HepG2 (cell line): ENCODE data around the gene AJUBA. TPM values are rescaled to one million over a fixed set of nuclear protein-coding genes. Genes with fewer than 3 reads are reported as not detected.

Experiments
- CHCHD3 ChIP-seq: sonication (generic); formaldehyde crosslinking; IDR thresholded peaks from 2 replicates; pipeline ENCODE4 v1.8.0; 2022; ENCODE audit warnings: mild to moderate bottlenecking, missing genetic modification reagents, moderate library complexity
- CREB1 ChIP-seq, 2 experiments: fragments of 450-650 bp in 1 of 2; IDR thresholded peaks; 2 replicates each; pipeline ENCODE4 v1.6.1; 2016 to 2017; ENCODE audit warnings: control low read depth in 1 of 2, mild to moderate bottlenecking in 1 of 2, missing compliant biosample characterization in 1 of 2, missing genetic modification characterization in 1 of 2
- DZIP1 ChIP-seq: sonication (generic); formaldehyde crosslinking; IDR thresholded peaks from 2 replicates; pipeline ENCODE4 v1.5.0; 2020; ENCODE audit warnings: mild to moderate bottlenecking, missing genetic modification reagents
- ELF1 ChIP-seq: sonication (generic); formaldehyde crosslinking; IDR thresholded peaks from 2 replicates; pipeline ENCODE4 v1.4.0; 2020; ENCODE audit warnings: missing genetic modification reagents
- EP300 ChIP-seq, 3 experiments: sonication (generic) in 1 of 3; formaldehyde crosslinking in 1 of 3; IDR thresholded peaks; 2 replicates each; pipeline versions ENCODE4 v1.5.1 to v1.6.1; 2011 to 2020; ENCODE audit warnings: low read depth in 2 of 3, low read length in 2 of 3, borderline replicate concordance in 1 of 3, improper control_type of control experiment in 1 of 3, mild to moderate bottlenecking in 1 of 3, missing genetic modification reagents in 1 of 3, moderate library complexity in 1 of 3
- HDAC6 ChIP-seq: fragments of 200-600 bp; sonication (generic); IDR thresholded peaks from 2 replicates; pipeline ENCODE4 v1.7.0; 2017; ENCODE audit warnings: mild to moderate bottlenecking, antibody characterized with exemption, low read length, low read depth
- HNF4A ChIP-seq: sonication (generic); formaldehyde crosslinking; IDR thresholded peaks from 2 replicates; pipeline ENCODE4 v1.4.0; 2020; ENCODE audit warnings: missing genetic modification reagents
- HOXD1 ChIP-seq: sonication (generic); formaldehyde crosslinking; IDR thresholded peaks from 2 replicates; pipeline ENCODE4 v1.5.0; 2020; ENCODE audit warnings: missing genetic modification reagents
- KAT7 ChIP-seq: IDR thresholded peaks from 2 replicates; pipeline ENCODE4 v1.6.1; 2018; ENCODE audit warnings: borderline replicate concordance, missing compliant biosample characterization
- KDM4B ChIP-seq: sonication (generic); formaldehyde crosslinking; IDR thresholded peaks from 2 replicates; pipeline ENCODE4 v1.4.0; 2020; ENCODE audit warnings: missing genetic modification reagents
- KLF6 ChIP-seq: IDR thresholded peaks from 2 replicates; pipeline ENCODE4 v1.8.0; 2016; ENCODE audit warnings: missing biosample characterization, missing genetic modification reagents
- PHB2 ChIP-seq: fragments of 450-650 bp; IDR thresholded peaks from 2 replicates; pipeline ENCODE4 v1.6.1; 2018; ENCODE audit not compliant: partially characterized antibody
- SALL1 ChIP-seq: sonication (generic); formaldehyde crosslinking; IDR thresholded peaks from 2 replicates; pipeline ENCODE4 v1.8.0; 2022; ENCODE audit warnings: mild to moderate bottlenecking, missing genetic modification reagents
- SAP130 ChIP-seq: IDR thresholded peaks from 2 replicates; pipeline ENCODE4 v1.6.1; 2016; ENCODE audit warnings: low read depth
- SOX13 ChIP-seq, 3 experiments: fragments of 450-650 bp in 1 of 3; sonication (generic) in 1 of 3; formaldehyde crosslinking in 1 of 3; IDR thresholded peaks in 2 of 3; conservative IDR thresholded peaks in 1 of 3; 2 replicates each; pipeline versions ENCODE4 v1.5.0 to v1.6.1; 2016 to 2020; ENCODE audit warnings: antibody characterized with exemption in 1 of 3, mild to moderate bottlenecking in 1 of 3, missing compliant biosample characterization in 1 of 3, missing genetic modification reagents in 1 of 3, moderate library complexity in 1 of 3
- TEF ChIP-seq: sonication (generic); formaldehyde crosslinking; IDR thresholded peaks from 2 replicates; pipeline ENCODE4 v1.5.0; 2020; ENCODE audit warnings: missing genetic modification reagents
- THYN1 ChIP-seq: sonication (generic); formaldehyde crosslinking; IDR thresholded peaks from 2 replicates; pipeline ENCODE4 v1.8.1; 2023; ENCODE audit warnings: low read depth, mild to moderate bottlenecking, moderate library complexity, missing genetic modification reagents, borderline replicate concordance
- TP53 ChIP-seq: sonication (generic); formaldehyde crosslinking; conservative IDR thresholded peaks from 2 replicates; pipeline ENCODE4 v1.4.0; 2020; ENCODE audit warnings: missing genetic modification reagents
- ZBTB34 ChIP-seq: sonication (generic); formaldehyde crosslinking; IDR thresholded peaks from 2 replicates; pipeline ENCODE4 v1.8.0; 2022; ENCODE audit warnings: mild to moderate bottlenecking, missing genetic modification reagents
- ZFP41 ChIP-seq: sonication (generic); formaldehyde crosslinking; IDR thresholded peaks from 2 replicates; pipeline ENCODE4 v1.4.0; 2020; ENCODE audit warnings: mild to moderate bottlenecking, missing genetic modification reagents, borderline replicate concordance
- ZFX ChIP-seq: sonication (generic); formaldehyde crosslinking; IDR thresholded peaks from 2 replicates; pipeline ENCODE4 v1.4.0; 2020; ENCODE audit warnings: mild to moderate bottlenecking, low read depth, missing genetic modification reagents, moderate library complexity
- ZNF205 ChIP-seq: IDR thresholded peaks from 2 replicates; pipeline ENCODE4 v1.6.1; 2018; ENCODE audit warnings: missing biosample characterization, missing genetic modification reagents
- ZNF263 ChIP-seq: sonication (generic); formaldehyde crosslinking; IDR thresholded peaks from 2 replicates; pipeline ENCODE4 v1.4.0; 2020; ENCODE audit warnings: missing genetic modification reagents
- ZNF331 ChIP-seq: sonication (generic); formaldehyde crosslinking; IDR thresholded peaks from 2 replicates; pipeline ENCODE4 v1.4.0; 2020; ENCODE audit warnings: missing genetic modification reagents
- ZNF44 ChIP-seq: sonication (generic); formaldehyde crosslinking; IDR thresholded peaks from 2 replicates; pipeline ENCODE4 v1.5.1; 2020; ENCODE audit warnings: mild to moderate bottlenecking, missing genetic modification reagents
- ZNF644 ChIP-seq: IDR thresholded peaks from 2 replicates; pipeline ENCODE4 v1.6.1; 2016; ENCODE audit warnings: low read depth
- ZNF713 ChIP-seq: sonication (generic); formaldehyde crosslinking; IDR thresholded peaks from 2 replicates; pipeline ENCODE4 v1.4.0; 2020; ENCODE audit warnings: mild to moderate bottlenecking, missing genetic modification reagents
- polyA plus RNA-seq, 8 experiments: library from polyadenylated mRNA; depleted of rRNA in 3 of 8; stranded (reverse) in 7 of 8; unstranded in 1 of 8; fragments of >200 nt; fragmentation: Illumina TruSeq in 4 of 8; extraction: Trizol in 4 of 8; gene quantifications; 2 replicates each; pipeline versions ENCODE4 v1.2.1 to v1.2.3, GENCODE V29; 2011 to 2016; ENCODE audit warnings: low read depth in 4 of 8, missing spikeins in 1 of 8, mixed read lengths in 1 of 8; ENCODE audit not compliant: insufficient read depth in 1 of 8
- total RNA-seq, 5 experiments: library from RNA; depleted of rRNA; stranded (reverse); fragments of >200 nt; fragmentation: Illumina TruSeq; extraction: Trizol; gene quantifications; 2 replicates each; pipeline ENCODE4 v1.2.3, GENCODE V29; 2016; ENCODE audit warnings: low read depth in 1 of 5

Gene AJUBA
- total and polyA plus RNA-seq, 2 of the 13 experiments (the other 11 are each of a cell fraction or from before 2014, with no cell fraction given): 157 to 241 TPM

GRCh38 chr14:22986508-22987054 is 4.2 kb upstream of the AJUBA start (continued):
- peak; percentile 61 for TF ChIP-seq CHCHD3
- TF ChIP-seq ZNF331 (CRISPR knock-in tag): peak; percentile 65; the same call in 1 of the 2 replicates
- TF ChIP-seq ZNF644 (CRISPR knock-in tag): no peak
- TF ChIP-seq ZNF44: no peak
- peak; percentile 33; the same call in 1 of the 2 replicates for TF ChIP-seq ZFX (CRISPR knock-in tag)
- no peak for TF ChIP-seq HDAC6
- no peak for TF ChIP-seq ELF1 (CRISPR knock-in tag)
- 0 out of 4 replicates have a peak, but pooled peaks of 1 of the 2 experiments have one; percentile 14 for TF ChIP-seq EP300 (IDR thresholded peaks at IDR 0.05; ENCODE audit: low read depth in 2 of 2, low read length in 2 of 2)
- TF ChIP-seq EP300 (CRISPR knock-in tag; IDR thresholded peaks at IDR 0.05; ENCODE audit: borderline replicate concordance): no peak
- TF ChIP-seq CREB1 (IDR thresholded peaks at IDR 0.05): no peak
- no peak for TF ChIP-seq CREB1 (CRISPR knock-in tag; IDR thresholded peaks at IDR 0.05)
- peak; percentile 76; the same call in 1 of the 2 replicates for TF ChIP-seq ZNF713 (CRISPR knock-in tag)
- no peak for TF ChIP-seq ZFP41 (CRISPR knock-in tag)
- no peak for TF ChIP-seq ZNF263 (CRISPR knock-in tag)
- TF ChIP-seq SAP130 (CRISPR knock-in tag): peak; percentile 65
- TF ChIP-seq PHB2: no peak
- TF ChIP-seq THYN1: no peak
- TF ChIP-seq ZBTB34 (CRISPR knock-in tag): no peak
- no peak for TF ChIP-seq SOX13 (IDR thresholded peaks at IDR 0.05)
- TF ChIP-seq SOX13 (CRISPR knock-in tag; conservative IDR thresholded peaks at IDR 0.05 in 1 of 2, IDR thresholded peaks at IDR 0.05 in 1 of 2): no peak
- no peak for TF ChIP-seq SALL1 (CRISPR knock-in tag)
- 0 out of 2 replicates have a peak, but pooled peaks have one; percentile 57 for TF ChIP-seq ZNF205 (CRISPR knock-in tag)
- 0 out of 2 replicates have a peak, but pooled peaks have one; percentile 17 for TF ChIP-seq KAT7 (CRISPR knock-in tag)
- no peak for TF ChIP-seq TEF (CRISPR knock-in tag)
- 0 out of 2 replicates have a peak, but pooled peaks have one; percentile 43 for TF ChIP-seq KDM4B
- no peak for TF ChIP-seq HOXD1 (CRISPR knock-in tag)
- no peak for TF ChIP-seq TP53
- no peak for TF ChIP-seq DZIP1 (CRISPR knock-in tag)
- TF ChIP-seq HNF4A (CRISPR knock-in tag): no peak
- TF ChIP-seq KLF6 (CRISPR knock-in tag): no peak; the same call in 1 of the 2 replicates
